CD4-positive, alpha-beta T cell treated with Interferon alpha-2 for 1 hour (primary cell): ENCODE data around the gene METAP1D.
A peak's percentile ranks its signal among the peaks of the same experiment; 100 is the strongest.

Experiments
- DNase-seq, 2 donors: peaks; one replicate each; pipeline ENCODE4 v3.0.0-alpha.2; 2020 to 2022

The METAP1D gene

GRCh38 chr2:172093416-172094293 is 93.9 kb downstream of the METAP1D start:
- no peak for DNase-seq

GRCh38 chr2:172094294-172095145 is 94.8 kb downstream of the METAP1D start:
- no peak for DNase-seq

DNA sequence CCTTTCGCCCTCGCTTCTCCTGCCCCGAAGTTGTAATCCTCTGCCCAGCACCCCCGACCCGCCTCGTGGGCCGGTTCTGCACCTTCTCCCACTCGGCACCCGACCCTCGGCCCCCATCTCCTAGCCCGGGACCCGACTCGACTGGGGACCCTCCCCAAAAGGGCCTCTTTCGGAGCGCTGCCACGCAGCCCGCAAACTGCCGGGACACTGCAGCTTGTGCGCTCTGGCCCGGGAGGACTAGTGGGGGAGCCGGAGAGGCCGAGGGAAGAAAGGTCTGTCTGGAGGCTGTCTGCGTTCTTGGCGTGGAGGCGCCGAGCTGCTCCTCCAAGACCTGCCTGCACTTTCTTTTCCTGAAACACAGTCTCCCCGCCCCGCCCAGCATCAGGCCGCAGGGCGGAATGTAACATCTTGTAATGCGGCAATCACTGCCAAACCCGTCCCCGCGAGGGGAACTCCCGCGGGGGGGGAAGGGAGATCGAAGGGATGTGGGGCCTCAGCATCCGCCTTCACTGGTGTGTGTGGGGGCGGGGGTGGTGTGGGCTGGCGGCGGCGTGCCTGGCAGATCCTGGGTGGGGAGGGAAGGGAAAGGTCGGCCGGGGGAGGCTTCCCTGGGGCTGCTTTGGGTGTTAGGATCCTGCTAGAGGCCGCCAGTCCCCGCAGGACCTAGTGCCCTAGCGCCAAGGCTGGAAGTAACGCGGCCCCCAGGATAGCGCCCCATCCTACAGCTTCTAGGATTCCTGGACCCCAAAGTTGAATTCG is 95.6 kb downstream of the METAP1D start:
- DNase-seq = peak; percentile 74 to 85

DNA sequence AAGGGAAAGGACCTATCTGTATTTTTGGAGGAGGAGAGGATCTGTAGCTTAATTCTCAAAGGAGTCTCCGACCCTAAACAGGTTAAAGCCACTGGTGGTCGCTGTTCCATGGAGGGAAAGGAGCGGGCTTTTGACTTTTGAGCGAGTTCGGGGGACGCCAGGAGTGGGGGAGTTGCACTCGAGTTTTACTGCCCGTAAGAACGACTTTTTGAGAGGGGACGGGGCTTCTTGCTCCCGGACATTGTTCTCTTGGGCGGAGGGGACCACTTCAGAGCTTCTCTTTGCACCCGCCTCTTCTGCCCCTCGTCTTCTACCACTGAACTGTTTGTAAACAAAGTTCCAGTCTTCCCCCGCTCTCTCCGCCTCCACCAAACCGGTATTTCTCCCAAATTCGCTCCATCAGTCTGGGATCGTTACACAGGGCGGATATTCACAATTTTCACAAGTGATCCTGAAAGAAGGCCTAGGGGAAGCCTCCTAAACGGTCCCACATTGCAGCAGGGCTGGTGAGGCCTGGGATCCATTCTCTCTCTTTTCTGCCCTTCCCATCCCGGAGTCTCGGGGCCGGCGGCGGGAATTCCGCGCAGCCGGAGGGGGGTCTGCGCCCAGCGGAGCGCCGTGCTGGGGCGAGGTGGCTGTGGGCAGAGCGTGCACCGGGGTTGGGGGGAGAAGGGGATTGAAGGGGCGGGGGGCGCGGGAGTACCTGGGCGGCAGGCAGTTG is 96.3 kb downstream of the METAP1D start:
- DNase-seq = no peak

- DNase-seq = no peak
Measured at GRCh38 chr2:172096626-172097547, 97.1 kb downstream of the METAP1D start.

DNA sequence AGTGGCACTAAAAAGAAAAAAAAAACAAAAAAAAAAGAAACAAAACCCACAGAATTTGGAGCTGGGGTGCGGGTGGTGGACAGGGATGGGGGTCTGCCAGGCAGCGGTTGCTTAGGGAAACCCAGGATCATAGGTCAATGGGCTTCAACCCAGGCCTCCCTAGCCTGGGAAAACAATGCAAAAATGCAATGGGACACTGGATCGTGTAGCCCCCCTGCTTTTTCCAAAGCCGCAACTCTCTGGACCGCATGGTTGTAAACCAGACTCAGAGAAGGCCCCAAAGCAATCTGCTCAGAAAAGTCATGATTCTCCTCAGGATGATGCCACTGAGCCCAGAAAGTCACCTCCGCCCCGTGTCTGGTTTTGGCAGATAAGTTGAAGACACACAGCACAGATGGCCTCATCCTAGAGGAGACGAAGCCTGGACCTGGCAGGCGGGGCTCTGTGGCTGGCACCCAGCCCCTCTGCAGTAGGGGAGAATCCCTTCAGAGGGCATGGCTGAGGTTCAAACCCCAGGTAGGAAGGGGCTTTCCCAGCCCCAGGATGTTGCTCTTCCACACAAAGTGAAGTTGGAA is 97.9 kb downstream of the METAP1D start:
- no peak for DNase-seq

DNA sequence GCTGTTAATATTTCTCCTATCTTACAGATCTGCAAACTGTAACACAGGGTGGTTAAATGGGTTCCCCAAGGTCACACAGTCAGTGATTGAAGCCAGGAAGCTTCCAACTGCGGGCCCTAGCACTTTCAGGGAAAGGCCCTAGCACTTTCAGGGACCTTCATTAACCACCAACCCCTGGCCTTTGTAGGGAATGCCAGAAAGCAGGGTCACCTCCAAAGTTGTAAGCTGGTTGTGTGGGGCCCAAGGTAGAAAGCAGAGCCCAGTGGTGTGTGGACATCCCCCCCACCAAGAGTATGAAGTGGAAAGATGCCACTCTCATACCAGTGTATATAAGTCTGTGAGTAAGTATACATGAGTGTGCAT is 98.5 kb downstream of the METAP1D start:
- DNase-seq = no peak

GRCh38 chr2:172098650-172099471 is 99.1 kb downstream of the METAP1D start:
- DNase-seq = no peak

GRCh38 chr2:172099472-172100079 is 99.8 kb downstream of the METAP1D start:
- DNase-seq = no peak

DNA sequence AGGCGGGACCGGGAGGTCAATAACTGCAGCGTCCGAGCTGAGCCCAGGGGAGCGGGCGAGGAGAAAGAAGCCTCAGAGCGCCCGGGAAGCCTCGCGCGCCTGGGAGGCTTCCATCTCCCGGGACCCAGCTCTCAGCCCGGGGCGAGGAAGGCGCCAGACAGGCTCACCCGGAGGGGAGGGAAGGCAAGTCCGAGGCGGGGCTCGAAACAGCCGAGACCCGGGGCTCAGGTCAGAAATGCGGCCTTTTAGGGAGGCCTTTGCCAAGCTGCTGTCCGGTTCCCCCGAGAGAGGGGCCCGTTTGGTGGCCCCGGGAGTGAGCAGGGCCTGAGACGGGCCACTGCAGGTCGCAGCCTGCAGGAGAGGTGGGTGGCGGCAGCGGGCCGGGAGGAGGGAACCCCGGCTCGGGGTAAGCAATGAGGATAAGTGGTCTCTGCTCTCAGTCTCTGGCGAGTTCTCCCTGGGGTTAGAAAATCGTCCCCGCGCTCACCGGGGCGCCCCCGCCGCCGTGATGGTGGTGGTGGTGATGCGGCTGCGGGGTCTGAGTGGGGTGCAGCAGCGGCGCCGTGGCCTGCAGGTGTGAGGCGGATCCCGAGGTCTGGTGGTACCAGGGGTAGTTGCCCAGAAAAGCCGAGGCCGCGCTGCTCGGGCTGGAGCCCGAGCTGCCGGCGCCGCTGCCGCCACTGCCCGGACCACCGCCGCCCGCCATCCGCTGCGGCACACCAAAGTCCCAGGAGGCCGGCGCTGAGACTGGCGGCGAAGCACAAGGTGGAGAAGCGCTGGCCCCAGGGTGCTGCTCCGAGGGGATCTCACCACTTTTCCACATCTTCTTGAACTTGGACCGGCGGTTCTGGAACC is 100.6 kb downstream of the METAP1D start:
- DNase-seq = no peak

GRCh38 chr2:172100935-172101820 is 101.4 kb downstream of the METAP1D start:
- DNase-seq = no peak

GRCh38 chr2:172101821-172102390 is 102.2 kb downstream of the METAP1D start:
- DNase-seq = peak in 1 of 2 donors; percentile 51

DNA sequence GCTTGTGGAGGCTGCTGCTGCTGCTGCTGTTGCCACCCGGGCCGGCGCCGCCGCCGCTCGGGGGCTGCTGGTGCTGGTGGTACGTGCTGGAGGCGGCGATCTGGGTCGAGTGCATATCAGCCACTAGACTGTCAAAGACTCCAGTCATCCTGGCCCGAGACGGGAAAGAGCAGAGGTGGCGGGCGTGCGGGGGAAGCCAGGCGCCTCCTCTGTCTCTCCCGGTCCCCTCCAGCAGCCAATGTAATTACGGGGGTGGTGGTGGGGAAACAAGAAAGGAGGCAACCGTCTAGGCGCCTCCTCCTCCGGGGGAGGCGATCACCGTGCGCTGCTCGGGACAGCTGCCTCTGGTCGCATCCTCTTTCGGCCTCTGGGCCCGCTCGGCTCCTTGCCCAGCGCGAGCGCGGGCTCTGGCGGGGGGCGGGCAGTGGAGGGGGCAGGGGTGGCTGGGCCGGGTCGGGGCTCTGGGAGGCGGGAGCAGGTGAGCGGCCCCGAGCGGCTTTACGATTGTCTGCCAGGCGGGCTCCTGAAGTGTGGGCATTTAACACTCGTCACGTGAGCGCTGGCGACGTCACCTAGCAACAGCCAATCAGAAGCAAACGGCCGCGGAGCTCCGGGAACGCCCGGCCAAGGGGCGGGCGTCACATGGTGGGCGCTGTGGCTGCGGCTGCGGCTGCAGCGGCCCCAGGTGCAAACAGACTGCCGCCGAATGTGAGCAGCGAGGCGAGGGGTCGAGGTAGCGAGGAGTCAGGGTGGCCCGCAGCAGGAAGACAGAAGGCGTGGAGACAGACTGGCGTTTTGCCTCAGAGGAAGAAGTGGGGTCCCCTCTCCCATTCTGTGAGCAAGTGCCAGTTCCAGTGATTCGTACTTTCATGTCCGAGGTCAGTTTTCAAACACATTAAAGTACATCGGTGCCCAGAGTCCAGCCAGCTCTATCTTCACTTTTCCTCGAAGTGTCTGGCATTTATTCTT is 102.9 kb downstream of the METAP1D start, which contains the start of gene DLX2:
Gene DLX2 (minus strand): TSS at position 510 of the 969 bp plus-strand sequence. CDS start 362 bp downstream, at position 148.
- DNase-seq = peak; percentile 78 to 82

DNA sequence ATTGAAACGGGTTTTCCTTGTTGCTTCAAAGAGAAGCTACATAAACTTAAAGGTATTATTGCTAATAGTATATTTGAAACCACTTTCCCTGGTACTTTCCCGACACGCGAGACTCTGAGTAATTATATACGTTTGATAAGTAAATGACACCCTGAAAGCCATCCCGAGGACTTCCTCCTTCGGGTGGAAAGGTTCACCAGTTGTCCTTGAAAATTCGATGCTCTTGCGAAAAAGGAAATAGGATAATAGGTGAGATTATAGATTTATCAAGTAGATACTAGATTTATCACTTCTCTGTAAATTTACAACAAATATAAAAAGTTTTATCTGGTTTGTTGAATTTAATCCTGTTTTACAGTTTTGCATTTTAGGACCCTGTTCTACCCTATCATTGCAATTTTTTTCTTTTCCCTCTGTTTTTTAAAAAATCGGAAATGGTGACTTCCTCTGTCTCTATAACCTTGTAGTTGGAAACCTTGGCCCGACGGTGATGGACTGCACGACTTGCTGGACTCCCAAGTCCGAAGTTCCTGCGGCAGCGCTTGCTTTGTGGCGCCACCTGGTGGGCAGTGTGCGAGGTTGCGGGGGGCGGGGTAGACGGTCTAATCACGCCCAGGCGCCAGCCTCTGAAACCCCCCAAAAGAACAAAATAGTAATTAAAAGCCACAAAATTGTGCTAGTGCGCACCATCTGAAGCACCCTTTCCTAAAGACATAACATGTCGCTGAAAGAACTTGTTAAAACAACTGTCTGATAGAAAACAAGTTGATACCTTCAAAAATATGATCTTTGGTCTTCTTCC is 103.9 kb downstream of the METAP1D start:
- peak; percentile 63 to 76 for DNase-seq
